GM18519 (cell line): ENCODE results near the gene GMEB2.
"Not testable (repeated sequence)": the region's sequence is repeated elsewhere in the genome, so short reads cannot be mapped to it uniquely, and the experiment has no call there.

Experiments
- ATAC-seq: cut with Tn5 transposase; IDR thresholded peaks from one replicate; pipeline ENCODE4 v1.9.1; 2021; ENCODE audit warnings: mild to moderate bottlenecking, moderate library complexity; ENCODE audit not compliant: unreplicated experiment, low FRiP score

The GMEB2 gene

DNA sequence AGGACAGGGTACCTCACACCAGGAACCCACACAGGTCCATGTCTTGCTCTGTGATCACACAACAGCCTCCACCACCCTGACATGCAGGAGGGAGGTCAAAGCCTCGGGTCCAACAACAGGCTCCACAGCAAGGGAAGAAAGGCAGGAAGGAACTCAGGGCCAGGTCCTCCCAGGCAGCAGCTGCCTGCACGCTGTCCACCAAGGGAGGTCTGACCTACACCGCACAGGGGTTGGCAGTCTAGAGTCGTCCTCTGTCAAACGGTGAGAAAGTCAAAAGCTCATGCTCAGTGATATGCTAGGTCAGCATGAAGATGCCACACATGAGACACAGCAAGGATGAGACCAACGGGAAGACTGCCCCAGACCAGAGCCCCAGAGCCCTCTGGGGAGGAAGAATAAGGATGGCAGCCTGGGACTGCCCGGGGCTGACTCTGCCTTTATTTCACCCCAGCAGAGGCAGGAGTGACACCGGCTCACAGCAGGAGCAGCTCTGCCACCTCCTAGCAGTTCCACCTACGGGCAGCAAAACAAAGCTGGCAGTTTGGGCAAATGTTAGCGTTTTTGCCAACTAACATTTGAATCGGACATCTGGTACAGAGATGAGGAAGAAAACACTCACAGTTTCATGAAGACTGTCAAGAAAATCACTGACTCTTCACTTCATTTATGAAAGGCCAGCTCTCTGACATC is 8.5 kb downstream of the GMEB2 start:
- no peak for ATAC-seq

DNA sequence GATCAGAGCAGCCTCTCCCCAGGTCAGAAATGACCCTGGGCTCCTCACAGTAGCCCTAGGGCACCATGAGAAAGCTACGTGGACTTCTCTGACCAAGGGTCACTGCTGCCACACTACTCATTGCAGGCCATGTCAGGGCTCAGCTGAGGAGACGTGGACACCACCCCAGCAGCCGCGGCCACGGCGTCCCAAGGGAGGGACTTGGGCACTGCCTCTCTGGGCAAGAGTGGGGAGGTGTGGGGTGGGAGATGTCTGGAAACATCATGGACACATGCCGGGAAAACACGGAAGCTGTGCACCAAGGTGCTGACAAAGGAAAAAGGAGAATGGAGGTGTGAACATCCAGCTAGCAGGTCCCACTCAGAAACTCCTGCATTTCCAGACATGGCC is 9.0 kb downstream of the GMEB2 start:
- no peak for ATAC-seq

DNA sequence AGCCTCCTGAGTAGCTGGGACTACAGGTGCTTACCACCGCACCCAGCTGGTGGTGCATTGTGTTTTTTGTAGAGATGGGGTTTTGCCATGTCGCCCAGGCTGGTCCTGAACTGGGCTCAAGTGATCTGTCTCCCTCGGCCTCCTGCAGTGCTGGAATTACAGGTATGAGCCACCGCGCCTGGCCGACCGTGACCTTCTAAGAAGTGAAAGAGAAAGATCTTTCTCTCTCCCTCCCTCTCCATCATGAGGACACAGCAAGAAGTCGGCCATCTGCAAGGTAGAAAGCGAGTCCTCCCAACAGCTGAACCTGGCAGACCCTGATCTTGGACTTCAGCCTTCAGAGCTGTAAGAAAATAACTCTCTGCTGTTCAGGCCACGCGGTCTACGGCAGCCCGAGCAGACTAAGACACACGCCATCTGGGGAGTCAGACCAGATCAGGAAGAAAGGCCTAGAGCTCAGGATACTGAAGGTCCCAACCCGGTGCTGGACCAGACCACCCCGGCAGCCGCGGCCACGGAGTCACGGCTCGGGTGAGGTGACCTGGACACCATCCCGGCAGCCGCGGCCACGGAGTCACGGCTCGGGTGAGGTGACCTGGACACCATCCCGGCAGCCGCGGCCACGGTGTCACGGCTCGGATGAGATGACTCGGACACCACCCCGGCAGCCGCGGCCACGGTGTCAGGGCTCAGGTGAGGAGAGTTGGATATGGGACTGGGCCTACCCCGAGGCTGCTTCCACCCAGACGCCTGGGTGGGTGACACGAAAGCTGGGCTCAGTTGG is 9.6 kb downstream of the GMEB2 start:
- no peak for ATAC-seq

DNA sequence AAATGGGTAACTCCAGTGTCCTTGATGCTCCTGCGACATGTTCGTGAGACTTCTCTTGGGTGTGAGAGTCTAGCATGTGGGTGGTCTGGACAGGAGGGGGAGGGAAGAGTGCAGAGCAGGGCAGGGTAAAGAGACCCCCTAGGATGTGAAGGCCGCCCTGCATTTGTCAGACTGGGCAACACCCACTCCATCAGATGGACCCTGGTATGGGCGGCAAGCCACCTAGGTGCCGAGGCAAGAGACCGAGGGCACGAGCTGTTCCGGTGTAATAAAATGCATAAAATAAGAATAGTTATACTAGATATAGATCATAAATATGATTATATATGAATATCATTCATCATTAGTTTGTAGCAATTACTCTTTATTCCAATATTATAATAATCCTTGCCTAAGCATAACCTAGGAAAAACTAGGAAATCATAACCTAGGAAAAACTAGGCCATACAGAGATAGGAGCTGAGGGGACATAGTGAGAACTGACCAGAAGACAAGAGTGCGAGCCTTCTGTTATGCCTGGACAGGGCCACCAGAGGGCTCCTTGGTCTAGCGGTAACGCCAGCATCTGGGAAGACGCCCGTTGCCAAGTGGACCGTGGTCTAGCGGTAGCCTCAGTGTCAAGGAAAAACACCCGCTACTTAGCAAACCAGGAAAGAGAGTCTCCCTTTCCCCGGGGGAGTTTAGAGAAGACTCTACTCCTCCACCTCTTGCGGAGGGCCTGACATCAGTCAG is 12.9 kb downstream of the GMEB2 start:
- ATAC-seq: not testable (repeated sequence)

DNA sequence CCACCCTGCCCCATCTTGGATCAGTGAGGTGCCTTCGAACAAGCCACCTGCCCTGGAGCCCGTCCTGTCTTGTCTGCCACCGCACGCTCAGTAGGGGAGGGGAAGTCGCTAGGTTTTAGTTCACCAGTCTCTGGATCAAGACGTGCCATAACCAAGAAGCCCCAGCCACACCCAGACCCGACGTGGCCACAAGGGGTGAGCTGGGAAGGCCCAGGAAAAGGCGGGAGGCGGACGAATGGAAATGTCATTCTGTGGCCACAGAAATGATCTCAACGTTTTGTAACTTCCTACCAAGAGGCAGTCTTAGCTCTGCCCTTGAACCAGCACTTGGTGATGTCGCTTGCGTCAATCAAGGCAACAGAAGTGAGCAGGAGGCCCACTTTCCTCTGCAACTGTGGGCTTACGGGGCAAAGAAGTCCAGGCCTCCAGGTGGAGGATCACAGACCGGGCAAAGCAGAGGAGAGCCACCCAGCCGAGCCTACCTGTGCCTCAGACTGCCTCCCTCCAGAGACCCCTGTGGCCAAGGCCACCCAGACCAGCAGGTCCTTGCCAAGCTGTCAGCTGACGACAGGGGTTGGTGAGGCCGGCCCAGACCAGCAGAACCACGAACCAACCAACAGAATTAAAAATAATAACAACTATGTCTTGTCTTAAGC is 14.5 kb downstream of the GMEB2 start:
- no peak for ATAC-seq

DNA sequence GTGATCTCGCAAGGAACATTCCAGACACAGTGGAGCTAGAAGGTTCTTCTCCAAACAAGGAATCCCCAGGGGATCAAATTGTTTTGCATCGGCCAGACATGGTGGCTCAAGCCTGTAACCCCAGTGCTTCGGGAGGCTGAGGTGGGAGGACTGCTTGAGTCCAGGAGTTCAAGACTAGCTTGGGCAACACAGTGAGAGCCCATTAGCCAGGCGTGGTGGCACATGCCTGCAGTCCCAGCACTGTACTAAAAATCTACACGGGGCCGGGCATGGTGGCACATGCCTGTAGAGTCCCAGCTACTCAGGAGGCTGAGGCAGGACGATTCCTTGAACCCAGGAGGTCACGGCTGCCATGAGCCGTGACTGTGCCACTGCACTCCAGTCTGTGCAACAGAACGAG is 15.3 kb downstream of the GMEB2 start:
- ATAC-seq: no peak

DNA sequence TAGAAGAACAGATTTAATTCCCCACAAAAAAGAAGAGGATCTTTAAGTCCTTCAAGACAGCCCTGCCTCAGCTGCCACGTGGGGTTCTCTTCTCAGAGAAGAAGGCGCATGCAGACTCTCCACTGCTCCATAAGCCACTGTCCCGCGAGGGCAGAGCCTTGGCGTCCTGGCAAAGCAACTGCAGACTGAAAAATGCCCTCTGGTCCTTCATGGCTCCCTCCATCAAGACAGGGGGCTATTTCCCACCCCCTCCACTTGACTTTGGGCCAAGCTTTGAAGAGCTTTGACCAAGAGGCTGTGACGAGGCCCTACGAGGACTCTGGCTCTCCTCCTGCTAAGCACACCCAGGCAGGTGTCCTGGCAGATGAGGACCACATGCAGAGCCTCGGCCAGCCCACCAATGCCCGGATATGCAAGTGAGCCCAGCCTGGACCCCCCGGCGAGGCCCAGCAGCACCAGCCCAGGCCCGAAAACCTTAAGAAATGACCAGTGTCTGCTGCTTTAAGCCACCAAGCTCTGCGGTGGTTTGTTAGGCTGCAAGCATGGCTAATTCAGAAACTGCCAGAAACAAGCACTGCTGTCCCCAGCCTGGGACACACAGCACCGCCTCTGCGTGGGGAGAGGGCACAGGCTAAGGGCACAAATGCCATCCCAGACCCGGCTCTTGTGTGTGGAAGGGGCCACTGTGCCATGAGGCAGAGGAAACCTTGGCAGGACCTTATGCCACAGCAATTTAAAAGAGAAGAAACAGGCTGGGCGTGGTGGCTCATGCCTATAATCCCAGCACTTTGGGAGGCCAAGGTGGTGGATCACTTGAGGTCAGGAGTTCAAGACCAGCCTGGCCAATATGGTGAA is 16.1 kb downstream of the GMEB2 start:
- ATAC-seq: no peak

DNA sequence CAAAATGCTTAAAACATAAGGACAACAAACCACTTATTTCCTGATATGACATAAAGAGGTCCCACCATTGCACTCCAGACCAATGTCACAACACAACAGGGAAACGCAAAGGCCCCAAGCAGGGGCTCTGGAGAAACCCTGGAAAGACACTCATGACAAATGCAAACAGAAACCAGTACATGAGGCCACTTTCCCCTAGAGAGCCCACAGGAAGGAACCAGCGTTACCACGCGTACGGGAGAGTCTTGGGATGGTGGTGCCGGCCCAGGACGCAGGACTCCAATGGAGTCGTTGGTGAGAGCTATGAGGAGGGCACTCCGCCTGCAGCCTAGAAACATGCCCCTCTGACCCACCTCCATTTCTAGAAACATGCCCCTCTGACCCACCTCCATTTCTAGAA is 20.2 kb downstream of the GMEB2 start:
- ATAC-seq: no peak

GRCh38 chr20:63602321-63602720 is 24.6 kb downstream of the GMEB2 start:
- no peak for ATAC-seq

DNA sequence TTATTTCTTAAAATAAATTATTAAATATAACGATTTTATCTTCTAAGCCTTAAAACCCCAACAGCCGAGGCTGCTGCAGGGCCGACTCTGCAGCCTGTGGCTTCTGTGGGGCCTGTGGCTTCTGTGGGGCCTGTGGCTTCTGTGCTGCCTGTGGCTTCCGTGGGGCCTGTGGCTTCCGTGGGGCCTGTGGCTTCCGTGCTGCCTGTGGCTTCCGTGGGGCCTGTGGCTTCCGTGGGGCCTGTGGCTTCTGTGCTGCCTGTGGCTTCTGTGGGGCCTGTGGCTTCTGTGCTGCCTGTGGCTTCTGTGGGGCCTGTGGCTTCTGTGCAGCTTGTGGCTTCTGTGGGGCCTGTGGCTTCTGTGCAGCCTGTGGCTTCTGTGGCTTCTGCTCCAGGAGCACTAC is 25.2 kb downstream of the GMEB2 start:
- ATAC-seq: not testable (repeated sequence)

DNA sequence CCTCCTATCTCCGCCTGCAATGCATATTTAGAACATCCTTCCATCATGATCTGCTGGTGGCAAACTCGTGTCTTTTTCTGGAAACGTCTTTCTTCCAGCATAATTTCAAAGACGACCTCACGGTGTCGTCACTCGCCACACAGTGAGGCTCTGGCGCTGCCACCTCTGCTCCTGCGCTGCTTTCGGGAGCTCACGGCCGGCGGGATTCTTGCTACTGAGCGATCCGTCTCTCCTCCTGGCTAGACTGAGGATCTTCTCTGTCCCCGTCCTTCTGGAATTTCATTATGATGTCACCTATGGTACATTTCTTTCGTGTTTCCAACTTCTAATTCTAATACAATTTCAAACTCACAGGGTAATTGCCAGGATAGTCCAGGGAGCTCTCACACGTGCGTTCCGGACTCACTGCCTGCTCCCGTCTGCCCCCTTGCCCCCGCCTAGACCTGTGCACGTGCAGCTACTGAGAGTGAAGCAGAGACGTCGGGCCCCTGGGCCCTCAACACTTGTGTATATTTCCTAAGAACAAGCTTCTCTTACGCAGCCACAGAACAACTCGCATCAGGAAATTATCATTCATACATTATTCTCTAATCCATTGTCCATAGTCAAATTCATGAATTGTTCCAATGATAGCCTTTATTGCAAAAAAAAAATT is 27.4 kb downstream of the GMEB2 start:
- ATAC-seq: no peak

- ATAC-seq: no peak
These were observed 28.2 kb downstream of the GMEB2 start for GRCh38 chr20:63598479-63599395.

- ATAC-seq: no peak
These were observed 29.0 kb downstream of the GMEB2 start for GRCh38 chr20:63597651-63598478.

GRCh38 chr20:63596423-63596822 is 30.5 kb downstream of the GMEB2 start:
- no peak for ATAC-seq

DNA sequence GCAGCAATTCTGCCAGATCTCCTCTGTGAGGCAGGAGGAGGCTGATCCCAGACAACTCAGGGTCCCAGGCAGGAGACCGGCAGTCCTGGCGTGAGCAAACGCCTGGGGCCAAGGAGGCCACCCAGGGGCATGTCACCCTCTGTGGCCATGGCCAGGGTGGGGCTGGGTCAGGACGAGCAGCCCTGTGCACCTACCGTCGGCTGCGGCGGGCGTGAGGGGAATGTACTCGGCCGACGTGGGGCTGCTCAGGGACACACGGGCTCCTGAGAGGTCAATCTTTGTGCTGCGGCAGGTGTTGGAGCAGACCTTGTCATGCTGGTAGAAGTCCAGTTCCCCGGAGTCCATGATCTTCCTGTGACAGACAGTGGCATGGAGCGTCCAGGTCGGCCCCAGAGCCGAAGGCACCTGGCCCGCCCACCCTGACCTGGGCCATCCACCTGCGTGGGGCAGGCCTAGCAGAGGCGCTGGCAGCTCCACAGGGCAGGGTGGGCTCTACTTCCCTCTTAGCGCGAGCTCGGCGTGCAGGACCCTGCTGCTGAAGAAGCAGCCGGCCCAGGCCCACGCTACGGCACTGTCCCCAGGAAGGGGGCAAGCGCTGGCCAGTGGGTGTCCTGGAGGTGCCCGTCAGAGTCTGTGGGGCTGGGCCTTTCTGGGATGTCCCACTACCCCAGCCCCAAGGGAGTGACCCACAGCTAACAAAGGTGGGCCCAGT is 31.3 kb downstream of the GMEB2 start:
- no peak for ATAC-seq

DNA sequence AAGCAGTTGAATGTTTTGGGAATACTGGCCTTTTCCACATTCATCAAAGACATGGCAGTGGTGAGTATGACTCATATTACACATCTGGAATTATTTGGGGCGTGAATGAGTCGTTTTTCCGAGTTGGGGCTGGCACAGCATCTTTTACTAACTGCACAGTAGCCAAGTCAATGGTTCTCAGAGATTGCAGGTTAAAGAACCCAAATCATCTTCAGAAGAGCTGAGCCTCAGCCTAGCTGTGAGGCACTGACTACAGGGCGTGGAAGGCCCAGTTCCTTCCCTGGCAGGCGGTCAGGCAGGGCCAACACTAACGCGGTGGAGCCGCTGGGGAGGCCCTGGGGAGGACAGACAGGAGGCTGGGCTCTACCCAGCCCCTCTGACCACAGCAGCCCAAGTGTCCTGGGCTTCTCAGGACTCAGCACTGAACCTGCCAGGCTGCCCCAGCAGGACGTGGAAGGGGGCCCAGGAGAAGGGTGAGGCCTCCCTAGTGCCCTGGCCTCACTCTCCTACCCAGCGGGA is 32.8 kb downstream of the GMEB2 start:
- ATAC-seq: no peak

GRCh38 chr20:63592661-63593060 is 34.2 kb downstream of the GMEB2 start:
- ATAC-seq: no peak
